Measurements from ENCODE around the gene NUP107. TPM values are rescaled to one million over a fixed set of nuclear protein-coding genes. Genes with fewer than 3 reads are reported as not detected.

The NUP107 gene
- total RNA-seq, 1 experiment from 2014 or later = 119 TPM

DNA sequence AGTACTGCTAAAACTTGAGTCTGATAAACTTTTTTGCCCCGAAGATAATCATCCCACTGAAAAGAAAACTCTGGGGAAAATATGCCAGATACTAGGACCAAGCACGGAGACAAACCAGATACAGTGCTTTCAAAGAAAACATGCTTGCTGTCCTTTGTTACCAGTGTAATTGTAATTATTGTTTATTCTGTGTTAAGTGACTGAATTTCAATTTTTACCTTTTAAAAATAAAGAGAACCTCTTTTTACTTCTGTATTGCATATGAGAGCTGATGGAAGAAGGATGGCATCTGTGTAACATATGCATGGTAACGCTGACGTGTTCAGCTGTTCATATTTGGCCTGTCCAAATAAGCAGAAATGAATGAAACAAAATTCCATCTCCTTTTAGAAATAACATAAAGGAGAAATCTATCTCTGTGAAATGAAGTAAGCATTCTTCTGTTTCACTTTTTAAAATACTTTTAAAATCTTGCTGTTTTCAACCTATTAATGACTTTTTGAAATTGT, 81.7 kb downstream of the NUP107 start:
- Mint-ChIP-seq H3K27me3 (ENCODE audit: insufficient read depth, unreplicated experiment) (no peaks in the 10 kb centered on the region), H3K4me3 (ENCODE audit: unreplicated experiment) (no peak overlapping the region), H3K4me1 (ENCODE audit: low read depth, unreplicated experiment) (no peaks in the 10 kb centered on the region), H3K36me3 (ENCODE audit: insufficient read depth, unreplicated experiment) (peaks cover 16% of the 10 kb centered on the region), H3K9me3 (ENCODE audit: unreplicated experiment) (no peaks in the 10 kb centered on the region), H3K27ac (ENCODE audit: unreplicated experiment) (no peak overlapping the region)
- POLR2A ChIA-PET = no interaction called here
- Histone ChIP-seq H3K36me3 (ENCODE audit: control insufficient read depth, insufficient read depth, low read length) (no peaks in the 10 kb centered on the region), H3K27me3 (replicated peaks; ENCODE audit: control insufficient read depth, insufficient read depth, low read length) (no peaks in the 10 kb centered on the region), H3K4me3 (ENCODE audit: low read depth, low read length) (no peak overlapping the region), H3K4me1 (no peaks in the 10 kb centered on the region), H3K9me3 (no peaks in the 10 kb centered on the region)
- intact Hi-C loops (cut with micrococcal nuclease; ENCODE audit: unreplicated experiment) = no loop called here
- no TSS peak for BruUV-seq (replicated peaks)
- TF ChIP-seq, protein P1, sequence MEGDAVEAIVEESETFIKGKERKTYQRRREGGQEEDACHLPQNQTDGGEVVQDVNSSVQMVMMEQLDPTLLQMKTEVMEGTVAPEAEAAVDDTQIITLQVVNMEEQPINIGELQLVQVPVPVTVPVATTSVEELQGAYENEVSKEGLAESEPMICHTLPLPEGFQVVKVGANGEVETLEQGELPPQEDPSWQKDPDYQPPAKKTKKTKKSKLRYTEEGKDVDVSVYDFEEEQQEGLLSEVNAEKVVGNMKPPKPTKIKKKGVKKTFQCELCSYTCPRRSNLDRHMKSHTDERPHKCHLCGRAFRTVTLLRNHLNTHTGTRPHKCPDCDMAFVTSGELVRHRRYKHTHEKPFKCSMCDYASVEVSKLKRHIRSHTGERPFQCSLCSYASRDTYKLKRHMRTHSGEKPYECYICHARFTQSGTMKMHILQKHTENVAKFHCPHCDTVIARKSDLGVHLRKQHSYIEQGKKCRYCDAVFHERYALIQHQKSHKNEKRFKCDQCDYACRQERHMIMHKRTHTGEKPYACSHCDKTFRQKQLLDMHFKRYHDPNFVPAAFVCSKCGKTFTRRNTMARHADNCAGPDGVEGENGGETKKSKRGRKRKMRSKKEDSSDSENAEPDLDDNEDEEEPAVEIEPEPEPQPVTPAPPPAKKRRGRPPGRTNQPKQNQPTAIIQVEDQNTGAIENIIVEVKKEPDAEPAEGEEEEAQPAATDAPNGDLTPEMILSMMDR (IDR thresholded peaks at IDR 0.05; ENCODE audit: insufficient read depth in 1 of 2, low read depth in 1 of 2, low read length in 1 of 2, severe bottlenecking in 1 of 2, unreplicated experiment in 1 of 2) = no peak
- CTCF ChIA-PET = no interaction called here
- no peak for DNase-seq

DNA sequence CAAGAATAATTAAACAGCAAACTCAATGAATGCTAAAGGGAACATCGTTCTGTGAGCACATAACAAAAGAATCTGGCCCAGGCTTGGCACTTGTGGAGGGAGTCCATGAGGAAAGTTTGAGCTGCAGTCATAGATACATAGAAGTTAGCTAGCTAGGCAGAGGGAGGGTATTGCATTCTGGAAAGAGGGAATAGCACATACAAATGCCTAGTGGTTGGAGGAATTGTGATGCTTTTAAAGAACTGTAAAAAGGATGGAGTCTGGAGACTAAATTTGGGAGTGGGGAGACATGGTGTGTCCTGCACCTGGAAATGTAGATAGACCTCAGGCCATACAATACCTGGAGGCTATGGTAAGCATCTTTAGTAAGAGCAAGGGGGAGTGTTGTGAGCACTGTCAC, 83.2 kb downstream of the NUP107 start:
- intact Hi-C loops (cut with micrococcal nuclease; ENCODE audit: unreplicated experiment) = no loop called here
- H3K36me3 Mint-ChIP-seq (ENCODE audit: insufficient read depth, unreplicated experiment) = peaks cover 8% of the 10 kb centered on the region
- H3K9me3 Mint-ChIP-seq (ENCODE audit: unreplicated experiment) = no peaks in the 10 kb centered on the region
- Histone ChIP-seq H3K9me3 (no peaks in the 10 kb centered on the region), H3K4me3 (ENCODE audit: low read depth, low read length) (no peak overlapping the region), H3K4me1 (no peaks in the 10 kb centered on the region), H3K27me3 (replicated peaks; ENCODE audit: control insufficient read depth, insufficient read depth, low read length) (no peaks in the 10 kb centered on the region), H3K36me3 (ENCODE audit: control insufficient read depth, insufficient read depth, low read length) (no peaks in the 10 kb centered on the region)
- no peaks in the 10 kb centered on the region for H3K4me1 Mint-ChIP-seq (ENCODE audit: low read depth, unreplicated experiment)
- DNase-seq = no peak
- H3K4me3 Mint-ChIP-seq (ENCODE audit: unreplicated experiment) = no peak overlapping the region
- ChIA-PET POLR2A (no interaction called here), CTCF (no interaction called here)
- H3K27me3 Mint-ChIP-seq (ENCODE audit: insufficient read depth, unreplicated experiment) = no peaks in the 10 kb centered on the region
- no peak overlapping the region for H3K27ac Mint-ChIP-seq (ENCODE audit: unreplicated experiment)
- no TSS peak for BruUV-seq (replicated peaks)
- TF ChIP-seq, protein P1 (IDR thresholded peaks at IDR 0.05; ENCODE audit: insufficient read depth in 1 of 2, low read depth in 1 of 2, low read length in 1 of 2, severe bottlenecking in 1 of 2, unreplicated experiment in 1 of 2) = no peak

DNA sequence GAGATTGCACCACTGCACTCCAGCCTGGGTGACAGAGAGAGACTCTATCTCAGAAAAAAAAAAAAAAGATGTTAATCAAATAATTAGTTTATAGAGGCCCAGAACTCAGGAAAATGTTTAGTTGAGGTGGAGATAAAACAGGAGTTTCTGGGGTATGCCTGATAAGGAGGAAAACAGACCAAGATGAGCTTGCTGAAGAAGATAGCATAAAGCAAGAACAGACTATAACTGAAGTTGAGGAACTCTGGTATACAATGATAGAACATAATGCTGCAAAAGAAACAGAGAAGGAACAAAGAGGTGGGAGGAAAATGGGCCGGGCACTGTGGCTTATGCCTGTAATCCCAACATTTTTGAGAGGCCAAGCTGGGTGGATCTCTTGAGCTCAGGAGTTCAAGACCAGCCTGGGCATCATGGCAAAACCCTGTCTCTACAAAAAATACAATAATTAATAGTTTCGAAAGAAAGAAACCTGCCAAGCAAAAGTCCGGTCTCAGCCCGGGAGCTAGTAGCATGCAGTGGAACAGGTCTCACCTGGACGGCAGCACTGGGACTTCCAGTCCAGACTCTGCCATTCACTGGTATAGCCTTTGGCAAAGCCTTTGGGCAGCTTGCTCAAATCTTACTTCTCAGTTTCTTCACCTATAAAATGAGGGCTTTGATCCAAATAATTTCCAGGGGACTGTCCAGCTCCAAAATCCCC, 84.6 kb downstream of the NUP107 start:
- no peaks in the 10 kb centered on the region for H3K4me1 Mint-ChIP-seq (ENCODE audit: low read depth, unreplicated experiment)
- no peaks in the 10 kb centered on the region for H3K27me3 Mint-ChIP-seq (ENCODE audit: insufficient read depth, unreplicated experiment)
- H3K4me3 ChIP-seq (ENCODE audit: low read depth, low read length) = no peak overlapping the region
- TF ChIP-seq, protein P1 (IDR thresholded peaks at IDR 0.05; ENCODE audit: insufficient read depth in 1 of 2, low read depth in 1 of 2, low read length in 1 of 2, severe bottlenecking in 1 of 2, unreplicated experiment in 1 of 2) = no peak
- peaks cover 6% of the 10 kb centered on the region for H3K36me3 Mint-ChIP-seq (ENCODE audit: insufficient read depth, unreplicated experiment)
- H3K36me3 ChIP-seq (ENCODE audit: control insufficient read depth, insufficient read depth, low read length) = no peaks in the 10 kb centered on the region
- ChIA-PET CTCF (no interaction called here), POLR2A (interaction anchor here (0.5 kb wide), 1 partner anchor 16 kb away, joined by 4 read pairs; no protein-coding TSS in a partner anchor)
- no peaks in the 10 kb centered on the region for H3K27me3 ChIP-seq (replicated peaks; ENCODE audit: control insufficient read depth, insufficient read depth, low read length)
- H3K27ac Mint-ChIP-seq (ENCODE audit: unreplicated experiment) = no peak overlapping the region
- intact Hi-C loops (cut with micrococcal nuclease; ENCODE audit: unreplicated experiment) = no loop called here
- H3K9me3 ChIP-seq = no peaks in the 10 kb centered on the region
- DNase-seq = no peak
- no TSS peak for BruUV-seq (replicated peaks)
- no peaks in the 10 kb centered on the region for H3K9me3 Mint-ChIP-seq (ENCODE audit: unreplicated experiment)
- no peaks in the 10 kb centered on the region for H3K4me1 ChIP-seq
- no peak overlapping the region for H3K4me3 Mint-ChIP-seq (ENCODE audit: unreplicated experiment)
